Measurements from ENCODE around the gene CFAP299.
"Not testable (repeated sequence)": the region's sequence is repeated elsewhere in the genome, so short reads cannot be mapped to it uniquely, and the experiment has no call there.

CFAP299 gene

GRCh38 chr4:80678413-80678812 lies 342.9 kb downstream of the CFAP299 start:
- no peak overlapping the region for H3K27ac ChIP-seq (ENCODE audit: poor library complexity, severe bottlenecking)
- DNase-seq (ENCODE audit: low spot score) (no peak), ATAC-seq (ENCODE audit: low read depth) (no peak)
- no peaks in the 10 kb centered on the region for H3K4me1 ChIP-seq (ENCODE audit: insufficient read depth, poor library complexity, severe bottlenecking)
- H3K4me3 ChIP-seq (ENCODE audit: severe bottlenecking) = no peak overlapping the region
- TF ChIP-seq CTCF (IDR thresholded peaks at IDR 0.05; ENCODE audit: poor library complexity, severe bottlenecking) = no peak
- no peaks in the 10 kb centered on the region for H3K9me3 ChIP-seq (ENCODE audit: severe bottlenecking)
- no peaks in the 10 kb centered on the region for H3K27me3 ChIP-seq (ENCODE audit: insufficient read depth, poor library complexity, severe bottlenecking)
- no peaks in the 10 kb centered on the region for H3K36me3 ChIP-seq (ENCODE audit: low read depth)

- no peak for ATAC-seq (ENCODE audit: low read depth)
- Histone ChIP-seq H3K27ac (ENCODE audit: poor library complexity, severe bottlenecking) (no peak overlapping the region), H3K36me3 (ENCODE audit: low read depth) (no peaks in the 10 kb centered on the region), H3K9me3 (ENCODE audit: severe bottlenecking) (no peaks in the 10 kb centered on the region), H3K4me3 (ENCODE audit: severe bottlenecking) (no peak overlapping the region), H3K27me3 (ENCODE audit: insufficient read depth, poor library complexity, severe bottlenecking) (no peaks in the 10 kb centered on the region), H3K4me1 (ENCODE audit: insufficient read depth, poor library complexity, severe bottlenecking) (no peaks in the 10 kb centered on the region)
- TF ChIP-seq CTCF (IDR thresholded peaks at IDR 0.05; ENCODE audit: poor library complexity, severe bottlenecking) = no peak
- DNase-seq (ENCODE audit: low spot score) = no peak
These were observed 345.4 kb downstream of the CFAP299 start for GRCh38 chr4:80680934-80681333.

GRCh38 chr4:80685214-80685613 lies 349.7 kb downstream of the CFAP299 start:
- H3K4me1 ChIP-seq (ENCODE audit: insufficient read depth, poor library complexity, severe bottlenecking) = no peaks in the 10 kb centered on the region
- DNase-seq (ENCODE audit: low spot score) (no peak), ATAC-seq (ENCODE audit: low read depth) (no peak)
- no peaks in the 10 kb centered on the region for H3K36me3 ChIP-seq (ENCODE audit: low read depth)
- no peak overlapping the region for H3K27ac ChIP-seq (ENCODE audit: poor library complexity, severe bottlenecking)
- no peaks in the 10 kb centered on the region for H3K27me3 ChIP-seq (ENCODE audit: insufficient read depth, poor library complexity, severe bottlenecking)
- TF ChIP-seq CTCF (IDR thresholded peaks at IDR 0.05; ENCODE audit: poor library complexity, severe bottlenecking) = no peak
- no peak overlapping the region for H3K4me3 ChIP-seq (ENCODE audit: severe bottlenecking)
- H3K9me3 ChIP-seq (ENCODE audit: severe bottlenecking) = no peaks in the 10 kb centered on the region

GRCh38 chr4:80687736-80688135 lies 352.2 kb downstream of the CFAP299 start:
- H3K36me3 ChIP-seq (ENCODE audit: low read depth); H3K4me3 ChIP-seq (ENCODE audit: severe bottlenecking); H3K27me3 ChIP-seq (ENCODE audit: insufficient read depth, poor library complexity, severe bottlenecking); ATAC-seq (ENCODE audit: low read depth); DNase-seq (ENCODE audit: low spot score); H3K9me3 ChIP-seq (ENCODE audit: severe bottlenecking); H3K4me1 ChIP-seq (ENCODE audit: insufficient read depth, poor library complexity, severe bottlenecking); H3K27ac ChIP-seq (ENCODE audit: poor library complexity, severe bottlenecking): not testable (repeated sequence)

- TF ChIP-seq CTCF (IDR thresholded peaks at IDR 0.05; ENCODE audit: poor library complexity, severe bottlenecking) = no peak
- Histone ChIP-seq H3K36me3 (ENCODE audit: low read depth) (no peaks in the 10 kb centered on the region), H3K4me3 (ENCODE audit: severe bottlenecking) (no peak overlapping the region), H3K4me1 (ENCODE audit: insufficient read depth, poor library complexity, severe bottlenecking) (peaks cover 4% of the 10 kb centered on the region), H3K27ac (ENCODE audit: poor library complexity, severe bottlenecking) (no peak overlapping the region), H3K9me3 (ENCODE audit: severe bottlenecking) (no peaks in the 10 kb centered on the region), H3K27me3 (ENCODE audit: insufficient read depth, poor library complexity, severe bottlenecking) (no peaks in the 10 kb centered on the region)
- DNase-seq (ENCODE audit: low spot score) (no peak), ATAC-seq (ENCODE audit: low read depth) (peak; percentile 83)
These were observed 358.6 kb downstream of the CFAP299 start for GRCh38 chr4:80694171-80694570.

Measured in RWPE2 (cell line).